Stimulated activated CD8-positive, alpha-beta memory T cell treated with anti-CD3 and anti-CD28 coated beads, Interleukin-15, amount 100 ng/mL, for 1 hour (primary cell): Measurements from ENCODE around the gene DOK5.
"Not testable (repeated sequence)": the region's sequence is repeated elsewhere in the genome, so short reads cannot be mapped to it uniquely, and the experiment has no call there.

Experiments
- DNase-seq: peaks from one replicate; pipeline ENCODE4 v3.0.0-alpha.2; 2020; ENCODE audit warnings: low read depth

Gene DOK5

DNA sequence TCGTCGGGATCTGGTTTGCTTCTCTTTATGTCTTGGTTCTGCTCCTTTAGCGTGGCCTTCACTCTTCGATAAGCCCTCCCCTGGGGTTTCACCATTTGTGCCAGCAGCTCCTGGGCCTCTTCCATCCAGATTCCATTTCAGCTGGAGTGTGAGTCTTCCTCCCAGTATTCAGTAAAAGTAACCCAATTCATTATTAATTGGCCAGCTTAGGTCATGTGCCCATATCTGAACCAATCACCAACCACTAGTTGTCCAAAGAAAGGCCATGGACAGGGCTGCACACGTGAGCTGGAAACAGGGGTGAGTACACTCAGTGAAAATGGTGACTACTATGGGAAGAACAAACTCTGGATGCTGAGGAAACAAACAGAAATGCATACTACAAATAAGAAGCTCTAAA, 2.8 kb upstream of the DOK5 start:
- DNase-seq, result no peak

DNA sequence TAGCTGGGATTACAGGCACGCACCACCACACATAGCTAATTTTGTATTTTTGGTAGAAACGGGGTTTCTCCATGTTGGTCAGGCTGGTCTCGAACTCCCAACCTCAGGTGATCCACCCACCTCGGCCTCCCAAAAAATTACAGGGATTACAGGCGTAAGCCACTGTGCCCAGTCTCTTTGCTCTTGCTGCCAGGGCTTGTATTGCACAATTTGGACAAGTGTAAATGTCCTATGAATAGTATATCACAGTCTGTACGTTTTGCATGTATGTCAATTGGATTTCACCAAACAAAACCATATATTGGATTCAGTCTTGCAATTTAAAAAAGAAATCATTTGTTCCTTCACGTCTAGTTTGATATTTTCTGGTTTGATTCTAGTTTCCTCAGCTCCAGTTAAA, 2.1 kb upstream of the DOK5 start:
- DNase-seq, result no peak

DNA sequence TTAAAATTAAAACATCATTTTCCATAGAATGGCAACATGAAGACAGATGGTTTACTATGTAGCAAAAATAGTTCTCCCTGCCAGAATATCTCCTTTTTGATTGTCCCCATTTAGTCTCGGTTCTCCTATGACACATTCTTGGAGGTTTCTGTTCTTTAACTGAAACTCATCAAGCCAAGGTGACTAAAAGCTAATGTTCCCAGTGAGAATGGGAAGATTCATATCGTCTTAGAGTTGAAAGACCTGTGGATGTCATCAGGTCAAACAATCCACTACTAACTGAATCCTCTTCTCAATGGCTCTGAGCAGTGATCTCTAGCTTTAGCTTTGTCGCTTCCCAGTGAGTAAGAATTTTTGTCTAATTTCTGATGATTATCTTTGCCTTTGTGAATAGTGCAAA, 1.3 kb upstream of the DOK5 start:
- DNase-seq, result no peak

DNA sequence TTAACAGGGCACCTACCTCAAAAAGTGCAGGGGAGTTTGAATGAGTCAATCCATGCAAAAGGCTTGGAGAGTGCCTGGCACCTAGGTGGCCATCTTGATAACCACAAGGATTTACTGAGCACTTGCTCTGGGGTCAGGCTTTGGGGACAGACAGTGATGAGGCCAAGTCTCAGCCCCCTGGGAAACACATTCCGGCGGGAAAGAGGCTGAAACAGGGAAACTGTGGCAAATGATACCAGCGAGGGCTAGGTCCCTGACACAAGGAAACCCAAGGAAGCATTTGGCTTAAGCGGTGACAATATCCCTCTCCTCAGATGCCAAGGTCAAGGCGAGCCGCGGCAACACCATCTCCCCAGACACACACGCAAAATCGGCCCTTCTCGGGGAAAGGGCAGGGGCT, 527 bp upstream of the DOK5 start:
- DNase-seq, result no peak

GRCh38 chr20:54476169-54477009, 996 bp downstream of the DOK5 start:
- DNase-seq, result no peak

- no peak for DNase-seq
Measured at GRCh38 chr20:54477191-54477955, 2.0 kb downstream of the DOK5 start.

DNA sequence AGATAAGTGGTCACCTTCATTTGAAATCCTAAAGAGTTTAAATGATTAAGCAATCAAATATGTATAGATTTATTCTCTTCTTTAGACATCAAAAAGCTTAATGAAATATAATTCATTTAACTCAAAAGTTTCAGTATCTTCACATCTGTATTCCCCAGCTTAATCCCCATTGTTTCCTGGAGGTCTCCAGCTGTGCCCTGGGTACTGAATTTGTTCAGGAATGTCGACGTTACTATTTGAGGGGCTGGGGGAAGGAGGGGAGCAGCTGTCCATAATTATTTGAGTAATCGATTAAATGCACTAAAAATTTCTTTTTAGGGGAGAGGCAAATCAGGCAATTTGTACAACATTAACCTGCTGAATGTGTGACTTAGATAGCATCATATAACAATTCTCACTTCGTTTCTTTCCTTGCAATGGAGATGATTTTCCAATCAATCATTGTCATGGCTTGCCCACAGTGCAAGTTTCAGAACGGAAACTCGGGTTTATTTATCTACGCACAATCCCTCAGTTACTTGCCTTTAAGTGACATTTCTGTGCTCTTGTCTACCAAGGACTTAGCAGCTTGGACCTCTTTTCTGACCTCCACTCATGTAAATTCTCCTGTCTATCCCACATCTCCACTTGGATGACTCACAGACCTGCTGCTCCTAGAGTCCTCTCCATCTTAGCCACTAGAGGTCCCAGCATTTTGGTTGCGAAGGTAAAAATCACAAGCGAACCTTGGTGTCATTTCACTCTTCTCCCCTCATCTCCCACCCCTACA, 3.9 kb downstream of the DOK5 start:
- DNase-seq, result no peak

GRCh38 chr20:54479937-54480336, 4.5 kb downstream of the DOK5 start:
- not testable (repeated sequence) for DNase-seq

DNA sequence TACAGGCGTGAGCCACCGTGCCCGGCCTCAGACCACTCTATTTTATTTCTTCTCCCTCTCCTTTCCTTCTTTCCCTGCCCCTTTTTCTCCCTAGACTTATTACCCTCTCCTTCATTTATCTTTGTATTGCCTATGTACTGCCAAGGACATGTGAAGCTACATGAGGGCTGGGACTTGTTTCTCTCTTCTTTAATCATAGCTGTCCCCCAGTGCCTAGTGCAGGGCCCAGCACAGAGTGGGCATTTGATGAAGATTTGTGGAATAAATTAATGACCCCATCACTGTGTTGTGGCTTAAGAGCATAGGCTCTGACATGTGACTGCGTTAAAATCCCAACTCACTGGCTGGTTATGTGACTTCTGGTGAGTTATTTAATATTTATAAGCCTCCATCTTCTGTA, 6.0 kb downstream of the DOK5 start:
- DNase-seq, result no peak

DNA sequence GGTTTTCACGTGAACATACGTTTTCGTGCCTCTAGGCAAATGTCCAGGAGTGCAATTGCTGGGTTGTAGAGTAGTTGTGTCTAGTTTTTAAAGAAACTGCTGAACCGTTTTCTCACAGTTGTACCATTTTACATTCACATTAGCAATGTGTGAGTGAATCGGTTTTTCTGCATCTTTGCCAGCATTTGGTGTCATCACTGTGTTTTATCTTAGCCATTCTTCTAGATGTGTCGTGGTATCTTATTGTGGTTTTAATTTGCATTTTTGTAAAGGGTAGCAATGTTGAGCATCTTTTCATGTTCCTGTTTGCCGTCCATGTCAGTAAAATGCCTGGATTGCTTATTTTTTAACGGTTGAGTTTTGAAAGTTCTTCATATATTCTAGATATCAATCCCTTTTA, 10.2 kb downstream of the DOK5 start:
- DNase-seq, result no peak

GRCh38 chr20:54486585-54486984, 11.2 kb downstream of the DOK5 start:
- no peak for DNase-seq

GRCh38 chr20:54488442-54488841, 13.0 kb downstream of the DOK5 start:
- no peak for DNase-seq

DNA sequence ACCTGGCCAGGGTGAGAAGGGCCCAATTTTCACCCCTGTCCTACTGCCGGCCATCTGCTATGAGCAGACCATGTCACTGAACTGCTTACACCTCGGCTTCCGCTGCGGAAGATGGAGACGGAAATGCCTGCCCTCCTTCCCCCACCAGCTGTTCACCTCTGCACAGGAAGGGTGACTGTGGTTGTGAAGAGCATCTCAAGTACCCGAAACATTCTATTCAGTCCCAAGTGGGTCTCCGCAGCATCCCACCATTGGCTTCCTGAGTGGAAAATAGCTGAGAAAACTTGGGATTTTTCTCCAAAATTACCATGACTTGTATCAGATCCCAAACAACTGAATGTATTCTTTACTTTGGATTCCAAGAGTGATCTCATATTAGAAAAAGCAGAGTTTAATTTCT, 16.1 kb downstream of the DOK5 start:
- DNase-seq, result no peak

GRCh38 chr20:54494303-54495006, 19.1 kb downstream of the DOK5 start:
- DNase-seq, result no peak

DNA sequence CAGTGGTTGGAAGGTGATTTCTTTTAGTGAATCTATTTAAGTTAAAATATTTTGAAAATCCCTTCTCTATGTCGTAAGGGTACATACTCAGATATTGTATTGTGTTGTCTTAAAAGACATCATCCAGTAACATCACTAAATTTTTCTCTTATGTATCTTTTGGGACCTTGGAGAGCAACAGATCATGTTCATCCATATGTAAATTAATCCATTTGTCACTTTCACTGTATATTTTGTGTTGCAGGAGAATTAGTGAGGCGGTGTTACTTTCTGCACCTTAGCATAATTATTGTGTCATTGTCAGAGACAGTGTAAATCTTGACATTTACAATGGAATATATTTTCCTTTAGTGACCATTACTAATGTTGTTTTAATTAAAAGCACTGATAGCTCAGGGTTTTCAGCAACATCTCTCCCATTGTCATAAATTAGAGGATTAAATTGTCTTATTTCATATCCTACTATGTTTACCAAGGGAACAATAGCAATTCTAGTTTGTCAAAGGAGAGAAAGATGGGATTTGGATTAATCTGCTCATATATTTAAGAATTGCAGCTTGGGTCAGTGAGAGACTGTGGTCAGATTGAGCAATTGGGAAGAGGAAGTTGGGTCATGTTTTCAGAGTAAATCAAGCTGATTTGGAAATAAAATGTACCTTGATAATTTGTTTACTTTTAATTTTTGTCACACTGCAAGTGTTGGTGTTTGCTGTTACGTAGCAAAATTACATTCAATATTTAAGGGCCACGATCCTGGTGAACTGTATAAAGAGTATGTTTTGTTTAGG, 22.7 kb downstream of the DOK5 start:
- no peak for DNase-seq

- DNase-seq, result no peak
Measured at GRCh38 chr20:54499111-54499510, 23.7 kb downstream of the DOK5 start.

GRCh38 chr20:54502179-54502578, 26.8 kb downstream of the DOK5 start:
- DNase-seq, result no peak

- no peak for DNase-seq
Measured at GRCh38 chr20:54506643-54507042, 31.2 kb downstream of the DOK5 start.

- DNase-seq, result no peak
Measured at GRCh38 chr20:54510541-54511129, 35.2 kb downstream of the DOK5 start.

- DNase-seq, result no peak
Measured at GRCh38 chr20:54512694-54513093, 37.3 kb downstream of the DOK5 start.
